ENCODE results near the gene VIL1.

VIL1 gene

DNA sequence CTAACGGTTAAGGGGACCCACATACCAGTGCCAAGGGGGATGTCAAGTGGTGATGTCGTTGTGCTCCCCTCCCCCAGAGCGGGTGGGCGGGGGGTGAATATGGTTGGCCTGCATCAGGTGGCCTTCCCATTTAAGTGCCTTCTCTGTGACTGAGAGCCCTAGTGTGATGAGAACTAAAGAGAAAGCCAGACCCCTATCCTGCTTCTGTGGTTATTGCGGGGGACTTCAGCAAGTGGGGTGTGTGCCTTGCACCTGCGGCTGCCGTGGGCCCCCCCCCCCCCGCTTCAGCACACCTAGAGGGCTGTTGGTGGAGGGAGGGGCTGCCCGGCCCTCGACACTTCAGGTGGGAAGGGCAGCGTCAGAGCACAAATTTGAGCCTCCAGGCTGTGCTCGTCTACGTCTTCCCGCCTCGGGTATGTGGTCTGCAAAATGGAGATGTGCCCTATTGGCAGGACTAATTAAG, 13.1 kb upstream of the VIL1 start:
- no peak for DNase-seq (ENCODE audit: low read depth)
- peak overlapping the region; percentile 20 for H3K4me3 ChIP-seq (ENCODE audit: low read length)
- TF ChIP-seq, protein P1, sequence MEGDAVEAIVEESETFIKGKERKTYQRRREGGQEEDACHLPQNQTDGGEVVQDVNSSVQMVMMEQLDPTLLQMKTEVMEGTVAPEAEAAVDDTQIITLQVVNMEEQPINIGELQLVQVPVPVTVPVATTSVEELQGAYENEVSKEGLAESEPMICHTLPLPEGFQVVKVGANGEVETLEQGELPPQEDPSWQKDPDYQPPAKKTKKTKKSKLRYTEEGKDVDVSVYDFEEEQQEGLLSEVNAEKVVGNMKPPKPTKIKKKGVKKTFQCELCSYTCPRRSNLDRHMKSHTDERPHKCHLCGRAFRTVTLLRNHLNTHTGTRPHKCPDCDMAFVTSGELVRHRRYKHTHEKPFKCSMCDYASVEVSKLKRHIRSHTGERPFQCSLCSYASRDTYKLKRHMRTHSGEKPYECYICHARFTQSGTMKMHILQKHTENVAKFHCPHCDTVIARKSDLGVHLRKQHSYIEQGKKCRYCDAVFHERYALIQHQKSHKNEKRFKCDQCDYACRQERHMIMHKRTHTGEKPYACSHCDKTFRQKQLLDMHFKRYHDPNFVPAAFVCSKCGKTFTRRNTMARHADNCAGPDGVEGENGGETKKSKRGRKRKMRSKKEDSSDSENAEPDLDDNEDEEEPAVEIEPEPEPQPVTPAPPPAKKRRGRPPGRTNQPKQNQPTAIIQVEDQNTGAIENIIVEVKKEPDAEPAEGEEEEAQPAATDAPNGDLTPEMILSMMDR (IDR thresholded peaks at IDR 0.05; ENCODE audit: insufficient read depth, low read depth, low read length, missing control alignments): no peak

DNA sequence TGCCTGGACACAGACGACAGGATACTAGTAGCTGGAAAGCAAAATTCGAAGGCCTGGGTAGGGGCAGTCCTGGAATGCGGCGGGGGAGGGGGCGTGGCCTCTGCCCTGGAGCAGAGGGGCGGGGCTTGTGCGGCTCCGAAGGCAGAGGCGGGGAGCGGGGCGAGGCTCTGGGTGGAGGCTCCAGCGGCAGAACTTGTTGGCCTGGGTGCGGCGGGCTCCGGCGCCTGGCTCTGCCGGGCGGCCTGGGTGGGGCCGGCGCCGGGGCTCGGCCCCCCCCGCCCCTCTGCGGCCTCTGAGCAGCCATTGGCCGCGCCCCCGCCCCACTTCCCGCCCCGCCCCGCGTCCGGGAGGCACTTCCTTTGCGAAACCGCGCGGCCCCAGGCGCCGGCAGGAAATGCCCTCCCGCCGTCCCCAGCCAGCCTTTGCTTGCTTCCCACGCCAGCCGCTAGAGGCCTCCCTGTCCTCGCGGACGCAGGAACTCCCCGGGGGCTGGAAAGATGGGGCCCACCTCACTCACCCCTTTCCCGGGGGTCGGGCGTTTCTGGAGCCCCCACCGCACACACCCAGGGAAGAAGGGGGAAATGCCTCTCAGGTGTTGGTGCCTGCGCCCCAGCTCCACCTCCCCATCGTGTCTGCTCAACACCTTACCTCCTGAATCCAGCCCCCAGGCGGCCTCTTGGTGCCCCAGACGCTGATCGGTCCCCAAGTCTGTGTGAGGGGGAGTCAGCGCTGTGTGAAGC, 12.5 kb upstream of the VIL1 start:
- DNase-seq (ENCODE audit: low read depth): peak; percentile 97
- peak overlapping the region; percentile 34 for H3K4me3 ChIP-seq (ENCODE audit: low read length)
- TF ChIP-seq, protein P1 (IDR thresholded peaks at IDR 0.05; ENCODE audit: insufficient read depth, low read depth, low read length, missing control alignments): peak; percentile 67

DNA sequence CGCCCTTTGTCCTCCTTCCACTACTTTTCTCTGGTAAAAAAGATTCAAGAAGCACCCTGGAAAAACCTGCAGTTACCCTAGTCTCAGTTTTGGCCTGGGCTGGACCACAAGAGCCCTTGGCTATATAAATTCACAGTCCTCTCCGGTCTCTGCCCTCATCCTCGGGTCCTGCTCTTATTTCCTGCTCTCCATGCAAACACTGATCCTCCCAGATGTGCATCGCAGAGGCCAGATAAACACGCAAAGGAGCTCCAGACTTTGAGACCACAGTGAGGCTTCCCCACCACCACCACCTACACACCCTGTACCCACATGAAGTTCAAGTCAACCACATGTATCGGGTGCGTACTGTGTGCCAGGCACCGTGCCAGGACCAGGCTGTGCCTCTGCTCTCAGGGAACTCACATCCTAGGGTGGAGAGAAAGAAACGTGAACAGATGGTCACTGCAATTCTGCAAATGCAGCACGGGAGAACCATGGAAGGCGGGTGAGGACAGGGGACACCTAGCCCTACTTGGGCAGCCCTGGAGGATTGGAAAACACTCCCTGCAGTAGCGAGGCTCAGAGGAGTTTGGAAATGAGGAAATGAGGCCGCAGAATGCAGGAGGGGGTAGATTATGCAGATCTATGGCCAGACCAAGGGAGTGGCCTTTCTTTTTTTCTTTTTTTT, 11.8 kb upstream of the VIL1 start:
- DNase-seq (ENCODE audit: low read depth): peak; percentile 23
- TF ChIP-seq, protein P1 (IDR thresholded peaks at IDR 0.05; ENCODE audit: insufficient read depth, low read depth, low read length, missing control alignments): no peak
- peak overlapping the region; percentile 34 for H3K4me3 ChIP-seq (ENCODE audit: low read length)

DNA sequence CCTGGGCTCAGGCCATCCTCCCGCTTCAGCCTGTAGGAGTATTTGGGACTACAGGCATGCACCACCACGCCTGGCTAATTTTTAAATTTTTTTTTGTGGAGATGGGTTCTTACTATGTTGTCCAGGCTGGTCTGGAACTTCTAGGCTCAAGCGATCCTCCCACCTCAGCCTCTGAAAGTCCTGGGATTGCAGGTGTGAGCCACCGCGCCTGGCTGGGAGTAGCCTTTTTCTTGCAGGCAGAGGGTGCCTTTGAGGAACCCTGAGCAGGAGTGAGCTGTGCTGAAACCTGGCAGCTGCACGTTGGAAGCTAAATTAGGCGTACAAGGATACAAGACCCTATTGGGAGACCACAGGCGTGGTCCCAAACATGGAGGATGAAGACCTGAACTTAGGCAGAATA, 11.2 kb upstream of the VIL1 start:
- H3K4me3 ChIP-seq (ENCODE audit: low read length): no peak overlapping the region
- TF ChIP-seq, protein P1 (IDR thresholded peaks at IDR 0.05; ENCODE audit: insufficient read depth, low read depth, low read length, missing control alignments): no peak

DNA sequence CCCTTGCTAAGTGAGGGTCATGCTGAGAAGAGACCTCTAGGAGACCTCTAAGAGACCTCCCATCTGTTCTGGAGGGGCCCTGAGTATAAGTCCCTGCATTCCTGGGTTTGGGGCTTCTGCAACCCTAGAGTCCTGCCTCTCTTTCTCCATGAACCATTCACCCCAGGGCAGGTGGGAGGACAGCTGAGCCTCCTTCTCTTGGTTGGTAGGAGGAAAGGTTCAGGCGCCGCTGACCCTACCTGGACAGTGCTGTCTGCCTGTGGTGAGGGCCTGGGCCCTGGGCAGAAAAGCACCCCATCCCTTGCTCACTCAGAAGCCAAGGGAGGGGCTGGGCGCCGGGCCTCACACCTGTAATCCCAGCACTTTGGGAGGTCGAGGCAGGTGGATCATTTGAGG, 604 bp upstream of the VIL1 start:
- TF ChIP-seq, protein P1 (IDR thresholded peaks at IDR 0.05; ENCODE audit: insufficient read depth, low read depth, low read length, missing control alignments): no peak
- no peak overlapping the region for H3K4me3 ChIP-seq (ENCODE audit: low read length)
- no peak for DNase-seq (ENCODE audit: low read depth)

More for the DNA sequence above, 11.2 kb upstream of the VIL1 start:
- no peak for DNase-seq (ENCODE audit: low read depth)

DNA sequence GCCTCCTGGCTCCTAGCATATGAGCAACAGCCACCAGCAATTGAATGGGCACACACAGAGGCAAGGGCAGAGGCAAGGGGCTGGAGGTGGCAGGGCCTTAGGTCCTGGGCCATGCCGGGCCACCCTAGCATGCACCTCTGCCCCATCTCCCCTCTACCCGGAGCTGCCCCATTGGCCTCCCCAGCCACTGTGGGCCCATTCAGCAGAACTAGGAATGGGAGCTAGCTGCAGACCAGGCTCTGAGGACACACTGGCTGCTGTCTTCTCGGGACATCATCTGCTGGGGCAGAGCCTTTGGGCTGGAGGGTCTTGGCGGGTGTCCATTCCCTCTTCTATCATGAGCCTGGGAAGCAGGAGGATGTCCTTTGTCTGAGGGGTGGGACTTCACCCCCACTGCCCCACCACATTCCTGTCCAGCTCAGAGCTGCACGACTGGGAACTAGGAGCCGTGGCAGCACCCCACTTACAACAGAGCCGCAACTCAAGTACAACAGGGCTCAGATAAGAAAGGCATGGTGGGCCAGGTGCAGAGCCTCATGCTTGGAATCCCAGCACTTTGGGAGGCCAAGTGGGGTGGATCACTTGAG, 800 bp downstream of the VIL1 start:
- no peak overlapping the region for H3K4me3 ChIP-seq (ENCODE audit: low read length)
- DNase-seq (ENCODE audit: low read depth): no peak
- TF ChIP-seq, protein P1 (IDR thresholded peaks at IDR 0.05; ENCODE audit: insufficient read depth, low read depth, low read length, missing control alignments): no peak
